22Rv1 (cell line): ENCODE data around the gene FAM131C.
A peak's percentile ranks its signal among the peaks of the same experiment; 100 is the strongest.

Experiments
- CTCF ChIP-seq: fragments of 450-650 bp; IDR thresholded peaks from 2 replicates; pipeline ENCODE4 v1.5.1; 2017; ENCODE audit warnings: mild to moderate bottlenecking
- ZFX ChIP-seq: fragments of 450-650 bp; IDR thresholded peaks from 2 replicates; pipeline ENCODE4 v1.6.1; 2017; ENCODE audit warnings: antibody characterized with exemption, borderline replicate concordance

GRCh38 chr1:16073490-16074119 is at the start of gene FAM131C:
- TF ChIP-seq CTCF: peak; percentile 98
- no peak for TF ChIP-seq ZFX
